LNCAP (cell line): ENCODE data around the gene TMCC2.

Source experiments
- CTCF ChIP-seq: fragments of 450-650 bp; IDR thresholded peaks from 2 replicates; pipeline ENCODE4 v1.5.1; 2017; ENCODE audit warnings: mild to moderate bottlenecking

Gene TMCC2

DNA sequence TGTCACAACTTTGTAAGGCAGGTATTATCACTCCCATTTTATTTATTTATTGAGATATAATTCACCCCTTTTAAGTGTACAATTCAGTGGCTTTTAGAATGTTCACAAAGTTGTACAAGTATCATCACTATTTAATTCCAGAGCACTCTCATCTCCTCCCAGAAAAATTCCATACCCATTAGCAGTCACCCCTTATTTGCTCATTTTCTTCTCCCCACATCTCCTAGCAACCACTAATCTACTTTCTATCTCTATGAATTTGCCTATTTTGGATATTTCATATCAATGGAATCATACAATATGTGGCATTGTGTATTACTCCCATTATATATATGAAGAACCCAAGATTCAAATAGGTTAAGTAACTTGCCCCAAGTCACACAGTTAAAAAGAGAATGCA is 23.2 kb upstream of the TMCC2 start:
- no peak for TF ChIP-seq CTCF

DNA sequence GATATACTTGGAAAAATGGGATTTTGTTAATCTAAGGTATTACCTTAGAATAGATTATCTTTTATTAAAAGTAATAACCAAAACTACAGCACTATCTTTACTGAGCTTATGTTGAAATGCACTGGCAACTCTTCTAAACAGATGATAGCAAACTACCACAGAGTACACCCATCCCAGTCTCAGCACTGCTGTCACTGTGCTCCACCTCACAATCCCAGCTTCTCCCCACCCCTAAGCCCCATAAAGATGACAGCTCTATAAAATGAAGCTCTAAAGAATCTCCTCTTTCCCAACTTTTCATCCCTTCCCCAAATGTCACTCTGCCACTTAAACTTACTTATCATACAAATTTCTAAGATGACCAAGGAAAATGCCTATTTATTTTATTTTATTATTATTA is 22.7 kb upstream of the TMCC2 start:
- TF ChIP-seq CTCF: no peak

DNA sequence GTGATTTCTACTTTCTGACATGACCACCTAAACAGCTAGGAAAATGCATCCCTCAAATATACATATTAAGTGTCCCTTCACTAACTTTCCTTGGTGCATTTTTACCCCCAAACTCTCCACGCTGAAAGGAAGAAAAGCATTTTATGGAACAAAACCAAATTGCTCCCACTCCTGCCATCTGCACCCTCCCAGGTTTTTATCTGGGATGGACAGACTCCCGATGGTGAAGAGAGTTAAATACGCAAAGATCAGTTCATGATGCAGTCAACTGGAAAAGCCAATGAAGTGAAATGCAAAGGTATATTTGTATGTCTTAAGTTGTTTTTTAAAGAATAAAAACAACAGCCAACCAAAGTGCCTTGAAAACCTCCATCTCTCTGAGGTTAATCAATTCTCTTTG is 18.9 kb upstream of the TMCC2 start:
- TF ChIP-seq CTCF: no peak

- no peak for TF ChIP-seq CTCF
These were observed 17.0 kb upstream of the TMCC2 start for GRCh38 chr1:205210756-205211168.

DNA sequence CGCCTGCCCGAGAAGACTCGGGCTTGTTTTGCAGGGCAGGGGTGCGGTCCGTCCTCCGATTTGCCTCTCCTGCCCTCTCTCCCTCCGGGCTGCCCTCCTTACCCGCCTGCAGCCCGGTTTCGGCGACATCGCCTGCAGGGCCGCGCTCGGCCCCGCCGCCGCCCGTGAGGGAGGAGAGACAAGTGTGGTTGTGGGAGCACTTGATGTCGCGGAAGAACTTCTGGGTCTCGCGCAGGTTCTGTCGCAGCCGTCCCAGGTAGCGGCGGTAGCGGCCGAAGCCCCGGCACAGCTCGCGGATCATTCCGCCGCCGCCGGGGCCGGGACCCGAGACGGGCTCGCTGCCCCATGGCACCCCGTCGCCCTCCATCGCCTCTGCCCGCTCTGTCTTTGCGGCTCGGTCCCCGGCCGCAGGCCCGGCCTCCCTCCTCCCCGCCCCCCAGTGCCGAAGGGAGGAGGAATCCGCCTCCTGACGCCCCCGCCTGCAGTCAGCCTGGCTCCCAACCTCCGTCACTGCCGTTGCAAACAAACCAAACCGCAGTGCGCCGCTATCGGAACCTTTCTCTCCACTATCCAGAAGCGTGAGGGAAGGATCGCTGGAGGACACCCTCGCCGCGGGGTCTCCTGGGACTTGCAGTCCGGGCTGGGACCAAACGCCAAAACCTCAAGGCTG is 16.4 kb upstream of the TMCC2 start, which contains the start of gene DSTYK:
Gene DSTYK, minus strand, starts transcription at position 534 of the 670 bp plus-strand sequence. Its CDS starts 167 bp downstream, at position 367.
- no peak for TF ChIP-seq CTCF

GRCh38 chr1:205211839-205212536 is 15.8 kb upstream of the TMCC2 start:
- TF ChIP-seq CTCF: no peak

- no peak for TF ChIP-seq CTCF
These were observed 13.0 kb upstream of the TMCC2 start for GRCh38 chr1:205214756-205215155.
